ENCODE measurements around the gene TRIM56.
A peak's percentile ranks its signal among the peaks of the same experiment; 100 is the strongest.
"Not testable (repeated sequence)": the region's sequence is repeated elsewhere in the genome, so short reads cannot be mapped to it uniquely, and the experiment has no call there.

Gene TRIM56

GRCh38 chr7:101085162-101085964, at the start of gene TRIM56:
Gene TRIM56, plus strand, starts transcription at chr7:101085481. Its CDS starts 1,832 bp downstream, at chr7:101087313.
- Histone ChIP-seq H3K27ac (ENCODE audit: low read depth, low read length) (peak within 1 kb of the TSS; percentile 96), H3K4me1 (ENCODE audit: insufficient read depth, low read length) (peaks cover 13% of the 10 kb centered on the region), H3K4me3 (ENCODE audit: low read depth in 1 of 2, low read length in 2 of 2) (peak within 1 kb of the TSS; percentile 78 to 96), H3K9ac (ENCODE audit: low read length) (peak within 1 kb of the TSS; percentile 81), H3K9me3 (ENCODE audit: low read length) (no peaks in the 10 kb centered on the region), H3K36me3 (ENCODE audit: insufficient read depth, low read length) (peaks cover 8% of the 10 kb centered on the region), H3K27me3 (ENCODE audit: control insufficient read depth in 1 of 2, insufficient read depth in 2 of 2, low read length in 2 of 2) (no peaks in the 10 kb centered on the region)

- H3K36me3 ChIP-seq (ENCODE audit: insufficient read depth, low read length), result no peaks in the 10 kb centered on the region
- no peaks in the 10 kb centered on the region for H3K9me3 ChIP-seq (ENCODE audit: low read length)
These were observed 49.3 kb upstream of the TRIM56 start for GRCh38 chr7:101035941-101036340.

GRCh38 chr7:101041283-101041682, 44.0 kb upstream of the TRIM56 start:
- not testable (repeated sequence) for H3K27ac ChIP-seq (ENCODE audit: low read depth, low read length); H3K36me3 ChIP-seq (ENCODE audit: insufficient read depth, low read length); H3K9me3 ChIP-seq (ENCODE audit: low read length); H3K4me1 ChIP-seq (ENCODE audit: insufficient read depth, low read length); H3K4me3 ChIP-seq (ENCODE audit: low read depth in 1 of 2, low read length in 2 of 2); H3K9ac ChIP-seq (ENCODE audit: low read length); H3K27me3 ChIP-seq (ENCODE audit: control insufficient read depth in 1 of 2, insufficient read depth in 2 of 2, low read length in 2 of 2)

More at GRCh38 chr7:101035941-101036340, 49.3 kb upstream of the TRIM56 start:
- Histone ChIP-seq H3K4me3 (ENCODE audit: low read depth in 1 of 2, low read length in 2 of 2) (no peak overlapping the region), H3K27ac (ENCODE audit: low read depth, low read length) (no peak overlapping the region), H3K9ac (ENCODE audit: low read length) (no peak overlapping the region), H3K4me1 (ENCODE audit: insufficient read depth, low read length) (no peaks in the 10 kb centered on the region), H3K27me3 (ENCODE audit: control insufficient read depth in 1 of 2, insufficient read depth in 2 of 2, low read length in 2 of 2) (no peaks in the 10 kb centered on the region)

GRCh38 chr7:101058355-101058754, 26.9 kb upstream of the TRIM56 start:
- H3K9me3 ChIP-seq (ENCODE audit: low read length), result no peaks in the 10 kb centered on the region
- H3K9ac ChIP-seq (ENCODE audit: low read length), result no peak overlapping the region
- H3K4me1 ChIP-seq (ENCODE audit: insufficient read depth, low read length), result no peaks in the 10 kb centered on the region
- H3K4me3 ChIP-seq (ENCODE audit: low read depth in 1 of 2, low read length in 2 of 2), result no peak overlapping the region
- H3K27ac ChIP-seq (ENCODE audit: low read depth, low read length), result no peak overlapping the region
- no peaks in the 10 kb centered on the region for H3K36me3 ChIP-seq (ENCODE audit: insufficient read depth, low read length)
- H3K27me3 ChIP-seq (ENCODE audit: control insufficient read depth in 1 of 2, insufficient read depth in 2 of 2, low read length in 2 of 2), result peaks cover 0 to 9% of the 10 kb centered on the region in 2 donors

GRCh38 chr7:101059620-101059942, 25.7 kb upstream of the TRIM56 start:
- H3K9ac ChIP-seq (ENCODE audit: low read length), result no peak overlapping the region
- peaks cover 0 to 9% of the 10 kb centered on the region in 2 donors for H3K27me3 ChIP-seq (ENCODE audit: control insufficient read depth in 1 of 2, insufficient read depth in 2 of 2, low read length in 2 of 2)
- no peaks in the 10 kb centered on the region for H3K4me1 ChIP-seq (ENCODE audit: insufficient read depth, low read length)
- no peaks in the 10 kb centered on the region for H3K9me3 ChIP-seq (ENCODE audit: low read length)
- H3K4me3 ChIP-seq (ENCODE audit: low read depth in 1 of 2, low read length in 2 of 2), result no peak overlapping the region
- H3K36me3 ChIP-seq (ENCODE audit: insufficient read depth, low read length), result no peaks in the 10 kb centered on the region
- H3K27ac ChIP-seq (ENCODE audit: low read depth, low read length), result no peak overlapping the region

- H3K27me3 ChIP-seq (ENCODE audit: control insufficient read depth in 1 of 2, insufficient read depth in 2 of 2, low read length in 2 of 2), result peaks cover 0 to 9% of the 10 kb centered on the region in 2 donors
- no peaks in the 10 kb centered on the region for H3K4me1 ChIP-seq (ENCODE audit: insufficient read depth, low read length)
- no peak overlapping the region for H3K4me3 ChIP-seq (ENCODE audit: low read depth in 1 of 2, low read length in 2 of 2)
- H3K36me3 ChIP-seq (ENCODE audit: insufficient read depth, low read length), result no peaks in the 10 kb centered on the region
- H3K9me3 ChIP-seq (ENCODE audit: low read length), result no peaks in the 10 kb centered on the region
- no peak overlapping the region for H3K27ac ChIP-seq (ENCODE audit: low read depth, low read length)
- no peak overlapping the region for H3K9ac ChIP-seq (ENCODE audit: low read length)
These were observed 24.3 kb upstream of the TRIM56 start for GRCh38 chr7:101060992-101061391.

GRCh38 chr7:101064176-101064550, 21.1 kb upstream of the TRIM56 start:
- H3K27me3 ChIP-seq (ENCODE audit: control insufficient read depth in 1 of 2, insufficient read depth in 2 of 2, low read length in 2 of 2), result peaks cover 0 to 13% of the 10 kb centered on the region in 2 donors
- H3K9ac ChIP-seq (ENCODE audit: low read length); H3K4me1 ChIP-seq (ENCODE audit: insufficient read depth, low read length); H3K9me3 ChIP-seq (ENCODE audit: low read length); H3K27ac ChIP-seq (ENCODE audit: low read depth, low read length); H3K4me3 ChIP-seq (ENCODE audit: low read depth in 1 of 2, low read length in 2 of 2); H3K36me3 ChIP-seq (ENCODE audit: insufficient read depth, low read length): not testable (repeated sequence)

- H3K27ac ChIP-seq (ENCODE audit: low read depth, low read length); H3K4me1 ChIP-seq (ENCODE audit: insufficient read depth, low read length); H3K27me3 ChIP-seq (ENCODE audit: control insufficient read depth in 1 of 2, insufficient read depth in 2 of 2, low read length in 2 of 2); H3K4me3 ChIP-seq (ENCODE audit: low read depth in 1 of 2, low read length in 2 of 2); H3K36me3 ChIP-seq (ENCODE audit: insufficient read depth, low read length); H3K9me3 ChIP-seq (ENCODE audit: low read length); H3K9ac ChIP-seq (ENCODE audit: low read length): not testable (repeated sequence)
These were observed 20.1 kb upstream of the TRIM56 start for GRCh38 chr7:101065162-101065561.

- Histone ChIP-seq H3K27me3 (ENCODE audit: control insufficient read depth in 1 of 2, insufficient read depth in 2 of 2, low read length in 2 of 2) (peaks cover 0 to 6% of the 10 kb centered on the region in 2 donors), H3K4me1 (ENCODE audit: insufficient read depth, low read length) (no peaks in the 10 kb centered on the region), H3K9ac (ENCODE audit: low read length) (no peak overlapping the region), H3K4me3 (ENCODE audit: low read depth in 1 of 2, low read length in 2 of 2) (no peak overlapping the region), H3K9me3 (ENCODE audit: low read length) (no peaks in the 10 kb centered on the region), H3K27ac (ENCODE audit: low read depth, low read length) (no peak overlapping the region), H3K36me3 (ENCODE audit: insufficient read depth, low read length) (no peaks in the 10 kb centered on the region)
These were observed 19.0 kb upstream of the TRIM56 start for GRCh38 chr7:101066141-101066832.

GRCh38 chr7:101066833-101067177, 18.5 kb upstream of the TRIM56 start:
- Histone ChIP-seq H3K9me3 (ENCODE audit: low read length) (no peaks in the 10 kb centered on the region), H3K27me3 (ENCODE audit: control insufficient read depth in 1 of 2, insufficient read depth in 2 of 2, low read length in 2 of 2) (peaks cover 0 to 6% of the 10 kb centered on the region in 2 donors), H3K27ac (ENCODE audit: low read depth, low read length) (no peak overlapping the region), H3K4me3 (ENCODE audit: low read depth in 1 of 2, low read length in 2 of 2) (no peak overlapping the region), H3K4me1 (ENCODE audit: insufficient read depth, low read length) (no peaks in the 10 kb centered on the region), H3K9ac (ENCODE audit: low read length) (no peak overlapping the region), H3K36me3 (ENCODE audit: insufficient read depth, low read length) (no peaks in the 10 kb centered on the region)

- Histone ChIP-seq H3K27me3 (ENCODE audit: control insufficient read depth in 1 of 2, insufficient read depth in 2 of 2, low read length in 2 of 2) (peaks cover 0 to 6% of the 10 kb centered on the region in 2 donors), H3K9me3 (ENCODE audit: low read length) (no peaks in the 10 kb centered on the region), H3K9ac (ENCODE audit: low read length) (no peak overlapping the region), H3K4me3 (ENCODE audit: low read depth in 1 of 2, low read length in 2 of 2) (no peak overlapping the region), H3K27ac (ENCODE audit: low read depth, low read length) (no peak overlapping the region), H3K4me1 (ENCODE audit: insufficient read depth, low read length) (no peaks in the 10 kb centered on the region), H3K36me3 (ENCODE audit: insufficient read depth, low read length) (no peaks in the 10 kb centered on the region)
These were observed 16.9 kb upstream of the TRIM56 start for GRCh38 chr7:101068401-101068800.
